GM12872 (cell line): ENCODE measurements around the gene LTB4R2.

Experiments
- TF ChIP-seq, protein P1 (sequence below): IDR thresholded peaks from 3 replicates; pipeline ENCODE4 v1.5.1; 2011; ENCODE audit warnings: low read depth, mild to moderate bottlenecking, low read length, moderate library complexity; ENCODE audit not compliant: insufficient read depth

LTB4R2 gene

DNA sequence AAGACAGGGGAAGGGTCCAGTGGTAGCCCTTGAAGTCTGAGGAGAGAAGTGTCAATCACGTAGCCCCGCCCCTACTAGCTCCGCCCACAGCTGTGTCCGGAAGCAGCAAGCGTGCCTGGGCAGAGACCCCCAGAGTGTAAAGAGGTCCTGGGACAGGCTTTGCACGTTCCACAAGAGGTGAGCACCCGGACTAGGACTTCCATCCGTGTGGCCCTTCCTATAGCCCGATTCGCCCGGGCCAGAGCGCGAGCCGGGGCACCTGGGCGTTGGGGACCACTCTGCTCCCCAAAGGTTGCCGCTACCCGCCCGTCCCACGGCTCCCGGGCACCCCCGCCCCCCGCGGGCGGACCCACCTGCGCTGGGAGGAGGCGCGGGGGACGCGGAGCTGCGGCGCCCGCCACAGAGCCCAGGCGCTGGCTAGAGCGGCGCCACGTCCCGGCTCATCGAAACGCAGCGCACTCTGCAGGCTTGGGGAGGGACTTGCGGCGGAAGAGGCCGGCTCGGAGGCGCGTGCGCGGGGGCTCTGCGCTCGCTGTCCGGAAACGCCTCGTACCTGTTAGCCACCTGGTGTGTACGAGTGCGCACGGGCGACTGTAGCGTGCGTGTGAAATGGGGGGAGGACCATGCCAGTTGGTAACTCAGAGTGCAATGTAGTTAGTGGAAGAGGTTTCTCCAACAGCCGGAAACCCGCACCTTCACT is 38.7 kb upstream of the LTB4R2 start, which contains the start of gene RABGGTA:
RABGGTA (minus strand) TSS at position 464 of the 700 bp plus-strand sequence. CDS start 482 bp downstream, outside the sequence.
- TF ChIP-seq, protein P1, sequence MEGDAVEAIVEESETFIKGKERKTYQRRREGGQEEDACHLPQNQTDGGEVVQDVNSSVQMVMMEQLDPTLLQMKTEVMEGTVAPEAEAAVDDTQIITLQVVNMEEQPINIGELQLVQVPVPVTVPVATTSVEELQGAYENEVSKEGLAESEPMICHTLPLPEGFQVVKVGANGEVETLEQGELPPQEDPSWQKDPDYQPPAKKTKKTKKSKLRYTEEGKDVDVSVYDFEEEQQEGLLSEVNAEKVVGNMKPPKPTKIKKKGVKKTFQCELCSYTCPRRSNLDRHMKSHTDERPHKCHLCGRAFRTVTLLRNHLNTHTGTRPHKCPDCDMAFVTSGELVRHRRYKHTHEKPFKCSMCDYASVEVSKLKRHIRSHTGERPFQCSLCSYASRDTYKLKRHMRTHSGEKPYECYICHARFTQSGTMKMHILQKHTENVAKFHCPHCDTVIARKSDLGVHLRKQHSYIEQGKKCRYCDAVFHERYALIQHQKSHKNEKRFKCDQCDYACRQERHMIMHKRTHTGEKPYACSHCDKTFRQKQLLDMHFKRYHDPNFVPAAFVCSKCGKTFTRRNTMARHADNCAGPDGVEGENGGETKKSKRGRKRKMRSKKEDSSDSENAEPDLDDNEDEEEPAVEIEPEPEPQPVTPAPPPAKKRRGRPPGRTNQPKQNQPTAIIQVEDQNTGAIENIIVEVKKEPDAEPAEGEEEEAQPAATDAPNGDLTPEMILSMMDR, result peak; percentile 86

DNA sequence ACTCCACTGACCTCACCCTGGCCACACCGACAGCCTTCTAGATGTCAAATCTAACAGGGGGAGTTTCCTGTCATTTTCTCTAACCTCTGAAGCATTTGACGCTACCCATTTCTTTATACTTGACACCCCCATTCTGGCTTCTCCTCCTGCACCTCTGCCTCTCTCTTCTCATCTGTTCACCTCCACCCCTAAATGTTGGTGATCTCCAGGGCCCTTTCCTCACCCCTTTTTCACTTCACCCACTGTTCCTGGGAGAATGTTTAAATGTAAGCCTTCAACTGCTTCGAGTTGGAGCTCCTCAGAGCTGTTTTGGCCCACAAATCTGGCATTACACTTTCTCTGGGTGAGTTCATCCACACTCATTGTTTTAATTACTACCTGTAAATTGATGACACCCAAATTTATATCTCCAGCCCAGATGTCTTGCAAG is 38.1 kb upstream of the LTB4R2 start:
- TF ChIP-seq, protein P1, result no peak

DNA sequence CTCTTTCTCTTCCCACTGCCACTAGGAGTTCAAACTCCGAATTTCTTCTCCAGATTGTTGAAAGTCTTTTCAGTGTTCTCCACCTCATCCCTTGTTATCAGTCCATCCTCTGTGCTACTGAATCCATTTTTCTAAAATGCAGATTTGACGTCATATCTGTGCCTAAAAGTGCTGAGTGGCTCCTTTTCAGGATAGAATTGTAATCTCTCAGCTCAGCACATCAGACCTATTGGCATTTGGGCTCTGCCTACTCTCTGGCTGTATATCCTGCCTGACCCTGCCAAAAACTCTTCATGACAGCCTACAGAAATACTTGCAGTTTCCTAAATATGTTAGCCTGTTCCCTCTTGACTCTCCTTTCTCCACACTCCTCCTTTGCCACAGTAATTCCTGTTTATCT is 37.5 kb upstream of the LTB4R2 start:
- TF ChIP-seq, protein P1, result no peak

DNA sequence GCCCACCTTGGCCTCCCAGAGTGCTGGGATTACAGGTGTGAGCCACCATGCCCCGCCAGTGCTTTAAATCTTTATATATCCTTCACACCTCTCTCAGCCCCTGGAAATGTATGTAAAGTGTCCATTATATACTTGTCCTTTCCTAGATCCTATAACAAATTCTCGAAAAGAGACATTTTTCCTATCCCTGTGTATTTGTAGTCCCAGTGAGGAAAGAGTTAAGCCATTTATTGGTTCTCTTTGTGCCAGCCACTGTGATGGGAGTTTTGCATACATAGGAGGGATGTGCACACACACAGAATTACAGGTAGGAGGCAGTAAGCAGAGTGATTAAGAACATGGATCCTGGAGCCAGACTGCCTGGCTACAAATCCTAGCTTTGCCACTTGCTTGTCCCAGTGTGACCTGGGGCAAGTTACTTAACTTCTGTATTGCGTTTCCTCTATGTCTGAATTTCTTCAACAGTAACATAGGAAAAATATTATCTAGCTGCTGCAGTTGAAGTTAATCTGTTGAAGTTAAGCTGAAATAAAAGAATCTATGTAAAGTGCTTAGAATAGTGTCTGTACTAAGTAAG is 36.4 kb upstream of the LTB4R2 start:
- TF ChIP-seq, protein P1, result peak; percentile 33; the same call in 1 of the 3 replicates

DNA sequence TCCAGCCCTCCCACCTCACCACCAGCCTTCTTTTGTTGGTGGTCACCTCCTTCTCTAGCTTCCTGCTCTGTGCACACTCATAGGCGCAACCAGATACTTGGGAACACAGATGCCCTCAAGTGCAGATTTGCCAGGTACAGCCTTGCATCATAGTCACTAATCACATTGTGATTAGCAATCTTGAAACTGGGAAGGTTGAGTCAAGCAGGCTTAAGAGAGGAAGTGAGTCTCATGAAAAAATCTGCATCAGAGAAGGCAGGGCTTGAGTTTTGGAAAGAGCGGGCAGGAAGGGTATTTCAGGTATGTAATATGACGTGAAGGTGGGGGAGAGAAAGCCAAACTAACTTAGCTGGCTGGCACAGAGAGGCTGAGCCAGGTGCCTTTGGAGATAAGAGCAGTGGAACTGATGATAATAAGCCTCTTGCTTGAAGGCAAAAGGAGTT is 35.8 kb upstream of the LTB4R2 start:
- TF ChIP-seq, protein P1, result no peak

DNA sequence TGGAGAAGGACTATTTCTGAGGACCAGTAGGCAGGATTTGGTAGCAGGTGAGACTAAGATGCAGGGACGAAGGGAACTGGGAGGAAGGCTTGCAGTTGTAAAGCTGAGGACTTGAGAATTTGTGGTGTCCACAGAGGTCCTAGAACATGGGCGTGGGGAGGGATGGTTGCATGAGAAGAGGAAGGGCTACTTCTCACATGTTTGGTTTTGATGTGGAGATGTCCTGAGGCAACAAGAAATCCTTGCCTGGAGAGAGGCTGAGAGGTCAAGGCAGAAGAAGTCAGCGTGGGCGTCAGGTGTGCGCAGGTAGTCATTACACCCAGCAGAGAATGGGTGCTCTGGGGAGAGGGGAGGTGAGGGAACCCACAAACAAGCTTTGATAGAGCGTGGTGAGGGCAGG is 32.9 kb upstream of the LTB4R2 start:
- TF ChIP-seq, protein P1, result no peak

DNA sequence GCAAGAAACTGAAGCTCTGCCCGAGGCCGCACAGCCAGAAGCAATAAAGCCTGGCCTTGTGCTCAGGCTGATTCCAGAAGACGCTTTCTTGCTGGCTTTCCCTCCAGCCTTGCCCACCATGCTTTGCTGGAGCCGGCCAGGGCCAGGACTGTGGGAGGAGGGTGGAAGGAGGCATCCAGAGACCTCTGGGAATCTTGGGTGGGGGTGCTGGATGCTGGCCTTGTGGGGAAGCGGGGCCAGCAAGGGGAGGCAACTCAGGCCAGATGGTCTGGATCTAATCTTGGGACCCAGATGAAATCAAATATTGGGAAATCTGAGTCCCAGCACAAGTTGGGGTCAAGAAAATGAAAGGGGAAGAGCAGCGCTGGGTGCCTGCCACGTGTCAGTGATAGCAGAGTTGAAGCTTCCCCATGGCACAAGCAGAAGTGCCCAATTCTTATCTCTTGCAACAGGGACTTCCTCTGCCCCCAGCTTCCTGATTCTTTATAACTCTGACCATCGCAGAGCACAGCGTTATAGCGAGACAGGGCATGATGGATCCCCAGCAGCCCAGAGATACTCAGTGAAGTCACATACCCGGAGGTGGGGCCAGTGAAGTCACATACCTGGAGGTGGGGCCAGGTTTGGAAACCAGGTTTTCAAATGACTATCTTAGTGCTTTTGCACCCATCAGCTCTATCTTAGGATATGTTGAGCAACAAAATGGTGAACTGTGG is 32.2 kb upstream of the LTB4R2 start:
- TF ChIP-seq, protein P1, result no peak
